Measurements from ENCODE around the gene TNRC6B.
"Not testable (repeated sequence)": the region's sequence is repeated elsewhere in the genome, so short reads cannot be mapped to it uniquely, and the experiment has no call there.

Gene TNRC6B

GRCh38 chr22:40182231-40182835 is 4.6 kb downstream of the TNRC6B start:
- in situ Hi-C loops (cut with HindIII; ENCODE audit: low sequenced_read_pairs) = loop anchor here (10.0 kb wide), 1 partner anchor 62 kb away; no protein-coding TSS in a partner anchor

GRCh38 chr22:40183029-40183581 is 5.4 kb downstream of the TNRC6B start:
- in situ Hi-C loops (cut with HindIII; ENCODE audit: low sequenced_read_pairs) = loop anchor here (10.0 kb wide), 1 partner anchor 62 kb away; no protein-coding TSS in a partner anchor

- in situ Hi-C loops (cut with HindIII; ENCODE audit: low sequenced_read_pairs) = loop anchor here (10.0 kb wide), 1 partner anchor 61 kb away; no protein-coding TSS in a partner anchor
These were observed 5.9 kb downstream of the TNRC6B start for GRCh38 chr22:40183603-40184002.

GRCh38 chr22:40187389-40187788 is 9.7 kb downstream of the TNRC6B start:
- in situ Hi-C loops (cut with HindIII; ENCODE audit: low sequenced_read_pairs) = loop anchor here (5.0 to 10.0 kb wide), 2 partner anchors 57 to 180 kb away; no protein-coding TSS in a partner anchor

- in situ Hi-C loops (cut with HindIII; ENCODE audit: low sequenced_read_pairs) = loop anchor here (5.0 to 10.0 kb wide), 2 partner anchors 55 to 177 kb away; no protein-coding TSS in a partner anchor
These were observed 12.3 kb downstream of the TNRC6B start for GRCh38 chr22:40189997-40190396.

- in situ Hi-C loops (cut with HindIII; ENCODE audit: low sequenced_read_pairs) = no loop called here
These were observed 12.8 kb downstream of the TNRC6B start for GRCh38 chr22:40190501-40190900.

- in situ Hi-C loops (cut with HindIII; ENCODE audit: low sequenced_read_pairs) = no loop called here
These were observed 16.0 kb downstream of the TNRC6B start for GRCh38 chr22:40193429-40194421.

- in situ Hi-C loops (cut with HindIII; ENCODE audit: low sequenced_read_pairs) = no loop called here
These were observed 16.9 kb downstream of the TNRC6B start for GRCh38 chr22:40194656-40195055.

- in situ Hi-C loops (cut with HindIII; ENCODE audit: low sequenced_read_pairs) = no loop called here
These were observed 19.1 kb downstream of the TNRC6B start for GRCh38 chr22:40196628-40197360.

GRCh38 chr22:40197421-40197820 is 19.7 kb downstream of the TNRC6B start:
- in situ Hi-C loops (cut with HindIII; ENCODE audit: low sequenced_read_pairs) = not testable (repeated sequence)

GRCh38 chr22:40198733-40199132 is 21.0 kb downstream of the TNRC6B start:
- in situ Hi-C loops (cut with HindIII; ENCODE audit: low sequenced_read_pairs) = no loop called here

- in situ Hi-C loops (cut with HindIII; ENCODE audit: low sequenced_read_pairs) = no loop called here
These were observed 21.5 kb downstream of the TNRC6B start for GRCh38 chr22:40199223-40199622.

GRCh38 chr22:40199852-40200251 is 22.1 kb downstream of the TNRC6B start:
- in situ Hi-C loops (cut with HindIII; ENCODE audit: low sequenced_read_pairs) = no loop called here

GRCh38 chr22:40200795-40201530 is 23.2 kb downstream of the TNRC6B start:
- in situ Hi-C loops (cut with HindIII; ENCODE audit: low sequenced_read_pairs) = no loop called here

- in situ Hi-C loops (cut with HindIII; ENCODE audit: low sequenced_read_pairs) = no loop called here
These were observed 24.7 kb downstream of the TNRC6B start for GRCh38 chr22:40202225-40202944.

GRCh38 chr22:40203572-40203971 is 25.8 kb downstream of the TNRC6B start:
- in situ Hi-C loops (cut with HindIII; ENCODE audit: low sequenced_read_pairs) = no loop called here

- in situ Hi-C loops (cut with HindIII; ENCODE audit: low sequenced_read_pairs) = no loop called here
These were observed 26.8 kb downstream of the TNRC6B start for GRCh38 chr22:40204321-40205116.

GRCh38 chr22:40206561-40206960 is 28.8 kb downstream of the TNRC6B start:
- in situ Hi-C loops (cut with HindIII; ENCODE audit: low sequenced_read_pairs) = no loop called here

GRCh38 chr22:40210818-40211217 is 33.1 kb downstream of the TNRC6B start:
- in situ Hi-C loops (cut with HindIII; ENCODE audit: low sequenced_read_pairs) = no loop called here
